HG02678 (cell line): ENCODE measurements around the gene MPDZ.

Experiments
- ATAC-seq: cut with Tn5 transposase; IDR thresholded peaks from one replicate; pipeline ENCODE4 v1.9.1; 2021; ENCODE audit warnings: mild to moderate bottlenecking, moderate library complexity; ENCODE audit not compliant: unreplicated experiment

Gene MPDZ, protein sequence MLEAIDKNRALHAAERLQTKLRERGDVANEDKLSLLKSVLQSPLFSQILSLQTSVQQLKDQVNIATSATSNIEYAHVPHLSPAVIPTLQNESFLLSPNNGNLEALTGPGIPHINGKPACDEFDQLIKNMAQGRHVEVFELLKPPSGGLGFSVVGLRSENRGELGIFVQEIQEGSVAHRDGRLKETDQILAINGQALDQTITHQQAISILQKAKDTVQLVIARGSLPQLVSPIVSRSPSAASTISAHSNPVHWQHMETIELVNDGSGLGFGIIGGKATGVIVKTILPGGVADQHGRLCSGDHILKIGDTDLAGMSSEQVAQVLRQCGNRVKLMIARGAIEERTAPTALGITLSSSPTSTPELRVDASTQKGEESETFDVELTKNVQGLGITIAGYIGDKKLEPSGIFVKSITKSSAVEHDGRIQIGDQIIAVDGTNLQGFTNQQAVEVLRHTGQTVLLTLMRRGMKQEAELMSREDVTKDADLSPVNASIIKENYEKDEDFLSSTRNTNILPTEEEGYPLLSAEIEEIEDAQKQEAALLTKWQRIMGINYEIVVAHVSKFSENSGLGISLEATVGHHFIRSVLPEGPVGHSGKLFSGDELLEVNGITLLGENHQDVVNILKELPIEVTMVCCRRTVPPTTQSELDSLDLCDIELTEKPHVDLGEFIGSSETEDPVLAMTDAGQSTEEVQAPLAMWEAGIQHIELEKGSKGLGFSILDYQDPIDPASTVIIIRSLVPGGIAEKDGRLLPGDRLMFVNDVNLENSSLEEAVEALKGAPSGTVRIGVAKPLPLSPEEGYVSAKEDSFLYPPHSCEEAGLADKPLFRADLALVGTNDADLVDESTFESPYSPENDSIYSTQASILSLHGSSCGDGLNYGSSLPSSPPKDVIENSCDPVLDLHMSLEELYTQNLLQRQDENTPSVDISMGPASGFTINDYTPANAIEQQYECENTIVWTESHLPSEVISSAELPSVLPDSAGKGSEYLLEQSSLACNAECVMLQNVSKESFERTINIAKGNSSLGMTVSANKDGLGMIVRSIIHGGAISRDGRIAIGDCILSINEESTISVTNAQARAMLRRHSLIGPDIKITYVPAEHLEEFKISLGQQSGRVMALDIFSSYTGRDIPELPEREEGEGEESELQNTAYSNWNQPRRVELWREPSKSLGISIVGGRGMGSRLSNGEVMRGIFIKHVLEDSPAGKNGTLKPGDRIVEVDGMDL (N-terminal part only)

DNA sequence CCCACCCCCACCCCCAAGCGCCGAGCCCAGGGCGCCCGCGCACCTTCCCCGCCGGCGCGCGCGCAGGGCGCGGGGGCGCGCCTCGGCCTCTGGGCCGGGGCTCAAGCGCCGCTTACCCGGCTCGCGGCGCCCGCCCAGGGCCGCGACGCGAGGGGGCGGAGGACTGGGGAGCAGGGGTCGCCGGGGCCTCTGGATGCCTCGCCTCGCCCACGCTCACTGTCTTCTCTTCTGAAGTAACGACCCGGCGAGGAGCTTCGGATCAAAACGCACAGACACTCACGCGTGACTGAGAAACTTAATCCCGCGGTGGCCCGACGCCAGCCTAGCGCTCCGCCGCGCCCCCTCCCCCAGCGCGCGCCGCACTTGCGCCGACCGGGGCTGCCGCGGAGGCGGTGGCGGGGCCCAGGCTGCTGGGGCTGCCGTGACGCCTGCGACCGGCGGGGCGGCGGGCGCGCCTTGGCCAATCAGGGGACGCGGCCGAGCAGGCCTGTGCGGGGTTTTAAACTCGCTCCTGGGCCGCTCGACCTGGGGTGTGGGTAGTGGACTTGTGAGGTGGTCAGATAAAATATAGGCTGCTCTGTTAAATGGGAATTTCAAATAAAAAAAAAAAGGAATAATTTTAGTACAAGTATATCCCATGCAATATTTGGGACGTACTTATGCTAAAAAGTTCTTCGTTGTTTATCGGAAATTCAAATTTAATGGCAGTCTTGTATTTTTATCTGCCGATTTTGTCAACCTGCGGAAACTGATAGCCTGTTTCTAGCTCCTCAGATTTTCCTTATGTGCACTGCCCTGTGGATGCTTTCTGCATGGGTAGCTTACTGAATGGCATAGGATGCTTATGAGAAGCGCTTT, at the start of gene MPDZ:
Gene MPDZ (minus strand): TSS at position 409 of the 858 bp plus-strand sequence. CDS start 29,377 bp downstream, outside the sequence.
- ATAC-seq: no peak

DNA sequence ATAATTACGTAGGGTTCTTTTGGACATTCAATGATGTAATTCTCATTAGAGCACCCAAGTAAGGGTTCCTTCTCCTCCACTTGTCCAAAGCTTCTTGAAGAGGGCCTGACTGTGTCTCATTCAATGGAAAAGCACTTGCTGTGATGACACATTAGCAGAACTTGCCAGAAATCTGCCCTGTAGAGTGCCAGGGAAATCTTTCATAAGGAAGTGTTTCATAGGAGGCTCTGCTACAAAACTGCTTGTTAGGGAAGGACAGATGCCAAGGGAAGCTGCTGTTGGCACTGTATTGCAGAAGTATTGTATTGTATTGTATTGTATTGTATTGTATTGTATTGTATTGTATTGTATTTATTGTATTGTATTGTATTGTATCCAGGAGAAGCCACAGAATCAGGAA, 45.5 kb upstream of the MPDZ start:
- ATAC-seq: no peak

DNA sequence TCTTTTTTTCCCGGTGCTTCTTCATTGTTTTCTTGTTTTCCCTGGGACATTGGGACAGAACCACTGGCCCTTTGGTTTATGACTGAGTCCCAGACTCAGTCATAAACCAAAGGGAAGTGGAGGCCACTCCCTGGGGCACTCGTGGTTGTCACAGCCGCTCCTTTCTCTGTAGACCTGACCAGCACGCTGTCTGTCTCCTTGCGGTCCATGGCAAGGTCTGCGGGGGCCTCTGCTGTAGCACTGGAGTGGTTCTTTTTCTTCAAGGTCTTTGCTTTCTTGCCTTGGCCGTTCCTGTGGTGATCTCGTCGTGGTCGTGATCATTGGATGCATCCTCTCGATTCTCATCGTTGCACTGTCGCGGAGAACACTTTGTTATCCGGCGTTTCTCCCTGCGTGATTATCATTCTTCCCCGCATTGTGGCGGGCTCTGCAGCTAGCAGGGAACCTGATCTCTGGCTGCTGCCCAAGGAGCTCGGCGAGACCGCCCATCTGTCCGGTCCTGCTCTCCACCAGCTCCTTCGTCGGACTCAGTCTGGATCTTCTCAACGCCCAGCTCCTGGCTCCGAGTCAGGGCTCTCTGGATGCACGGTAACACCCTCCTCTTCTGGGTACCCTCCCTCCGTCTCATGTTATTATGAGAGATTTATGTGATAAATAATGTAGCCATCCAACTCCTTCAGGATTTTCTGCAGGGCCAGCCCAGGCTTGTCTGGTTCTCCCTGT, 43.5 kb upstream of the MPDZ start:
- ATAC-seq: no peak

DNA sequence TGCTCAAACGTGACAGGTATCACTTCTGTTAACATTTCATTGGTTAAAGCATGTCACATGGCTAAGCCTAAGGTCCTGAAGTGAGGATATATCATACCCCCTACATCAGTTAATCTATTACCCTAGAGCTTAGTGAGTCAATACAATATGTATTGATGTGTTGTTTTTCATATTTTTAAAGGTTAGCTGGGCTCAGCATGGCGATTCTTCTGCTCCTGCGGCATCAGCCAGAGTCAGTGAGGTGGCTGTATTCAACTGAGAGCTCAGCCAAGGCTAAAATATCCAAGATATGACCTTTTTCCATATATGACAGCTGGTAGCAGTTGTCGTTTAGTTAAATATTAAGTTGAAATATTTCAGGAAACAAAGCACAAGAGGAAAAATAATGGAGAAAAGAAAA, 38.5 kb upstream of the MPDZ start:
- no peak for ATAC-seq

DNA sequence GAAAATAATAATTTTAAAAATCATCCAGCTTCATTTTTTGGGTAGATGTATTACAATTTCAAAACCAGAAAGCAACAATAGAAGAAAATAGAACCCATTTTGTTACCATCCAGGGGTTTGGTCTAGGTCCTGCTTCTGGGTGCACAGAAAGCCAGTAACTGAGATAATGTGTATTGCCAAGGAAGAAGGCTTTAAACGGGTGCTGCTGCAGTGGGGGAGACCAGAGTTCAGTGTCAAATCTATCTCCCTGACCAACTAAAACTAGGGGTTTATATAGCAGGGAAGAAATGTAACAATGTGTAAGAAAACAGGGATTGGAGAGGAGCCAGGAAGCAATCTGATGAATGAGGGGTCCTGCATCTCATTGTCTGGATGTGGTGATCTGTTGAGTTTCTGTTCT, 17.5 kb upstream of the MPDZ start:
- ATAC-seq: no peak

DNA sequence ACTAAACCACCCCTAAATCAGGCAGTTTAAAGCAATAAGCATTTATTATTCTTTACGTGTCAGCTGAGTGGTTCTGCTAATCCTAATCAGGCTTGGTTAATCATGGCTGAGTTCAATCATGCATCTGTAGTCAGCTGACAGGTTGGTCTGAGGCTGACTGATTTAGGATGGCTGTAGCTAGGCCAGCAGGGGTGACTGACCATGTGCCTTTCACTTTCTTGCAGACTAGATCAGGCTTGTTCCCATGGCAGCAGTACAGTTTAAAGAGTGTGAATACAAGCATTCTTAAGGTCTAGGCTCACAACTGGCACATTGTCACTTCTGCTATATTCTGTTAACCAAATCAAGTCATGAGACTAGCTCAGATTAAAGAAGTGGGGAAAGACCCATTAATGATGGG, 16.1 kb upstream of the MPDZ start:
- no peak for ATAC-seq

DNA sequence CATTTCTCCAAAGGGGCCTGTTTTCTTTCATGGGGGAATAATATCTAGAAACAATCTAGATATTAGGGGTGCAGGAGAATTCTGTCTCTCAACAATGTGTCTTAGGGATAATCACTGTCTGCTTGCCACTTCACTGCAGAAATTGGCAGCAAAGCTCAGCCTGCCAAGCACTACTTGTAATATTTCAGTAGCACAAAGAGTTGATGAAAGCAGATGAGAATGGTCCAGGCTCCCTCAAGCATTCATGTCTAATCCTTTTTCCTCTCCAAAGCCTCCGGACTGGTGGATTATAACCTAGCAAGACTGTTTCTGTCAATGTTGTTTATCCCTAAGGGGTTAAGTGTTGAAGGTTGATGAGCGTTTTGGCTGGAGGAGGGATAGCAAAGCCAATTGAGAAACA, 13.3 kb upstream of the MPDZ start:
- ATAC-seq: no peak

DNA sequence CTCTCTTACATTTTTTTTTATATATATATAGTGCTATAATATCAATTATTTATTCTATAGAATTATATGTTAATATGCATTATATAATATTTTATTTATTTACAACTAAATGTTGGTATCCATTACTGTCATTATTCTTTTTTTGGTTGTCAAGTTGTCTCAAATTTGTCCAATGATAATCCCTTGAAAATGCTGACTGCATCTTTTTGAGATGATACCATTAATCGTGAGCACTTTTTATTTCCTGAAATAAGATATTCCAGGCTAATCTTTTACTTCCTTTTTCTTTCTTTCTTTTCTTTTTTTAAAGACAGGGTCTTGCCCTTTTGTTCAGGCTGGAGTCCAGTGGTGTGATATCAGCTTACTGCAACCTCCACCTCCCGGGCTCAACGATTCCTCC, 12.7 kb upstream of the MPDZ start:
- no peak for ATAC-seq

DNA sequence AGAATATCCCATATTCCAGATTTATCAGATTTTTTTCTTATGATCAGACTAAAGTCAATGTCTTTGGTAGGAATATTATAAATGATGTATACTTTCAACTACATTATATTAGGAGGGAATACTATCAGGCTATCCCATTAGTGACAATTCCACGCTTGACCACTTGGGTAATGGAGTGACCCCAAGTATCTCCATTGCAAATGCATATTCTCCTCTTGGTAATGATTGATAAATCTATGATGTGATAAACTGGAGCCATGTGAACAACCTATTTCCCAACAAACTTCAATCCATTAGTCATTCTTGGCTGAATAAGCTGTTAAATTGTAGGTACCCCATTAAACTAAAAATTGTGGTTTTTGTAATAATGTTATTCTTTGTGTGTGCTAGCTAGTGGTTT, 12.2 kb upstream of the MPDZ start:
- no peak for ATAC-seq

DNA sequence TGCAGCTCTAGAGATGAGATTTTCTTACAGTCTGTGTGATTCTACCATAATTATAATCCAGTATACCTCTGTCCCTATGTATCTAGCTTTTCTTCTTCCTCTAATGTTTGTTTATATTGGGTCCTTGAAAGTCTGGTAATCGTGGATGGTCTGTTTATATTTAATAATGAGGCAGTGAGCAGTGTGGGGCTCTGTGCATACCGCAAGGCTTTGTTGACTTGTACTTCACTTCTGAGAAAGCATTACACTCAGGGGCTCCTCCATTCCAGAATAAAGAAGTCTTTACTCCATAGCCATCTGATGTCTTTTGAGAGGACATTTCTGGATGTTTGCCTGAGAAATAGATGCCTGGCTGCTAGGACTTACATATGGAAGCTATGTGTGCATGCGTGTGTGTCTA, 4.5 kb upstream of the MPDZ start:
- no peak for ATAC-seq

DNA sequence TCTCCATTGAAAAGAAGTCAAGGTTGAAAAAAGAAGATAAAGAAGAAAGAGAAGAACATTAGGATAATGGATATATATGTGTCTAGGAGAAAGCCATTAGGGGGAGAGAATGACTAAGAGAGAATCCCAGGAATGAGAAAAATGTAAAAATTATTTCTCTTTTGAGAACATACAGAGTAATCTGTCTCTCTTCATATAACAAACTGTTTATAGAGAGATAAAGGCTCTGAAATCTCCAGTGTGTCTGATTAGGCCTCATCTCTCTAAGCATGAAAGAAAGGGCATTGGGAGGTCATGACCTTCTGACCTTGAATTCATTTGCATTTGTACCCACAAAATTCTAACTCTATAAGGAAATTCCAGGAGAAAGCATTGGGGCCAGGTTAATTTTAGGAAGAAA, 3.5 kb upstream of the MPDZ start:
- ATAC-seq: no peak

DNA sequence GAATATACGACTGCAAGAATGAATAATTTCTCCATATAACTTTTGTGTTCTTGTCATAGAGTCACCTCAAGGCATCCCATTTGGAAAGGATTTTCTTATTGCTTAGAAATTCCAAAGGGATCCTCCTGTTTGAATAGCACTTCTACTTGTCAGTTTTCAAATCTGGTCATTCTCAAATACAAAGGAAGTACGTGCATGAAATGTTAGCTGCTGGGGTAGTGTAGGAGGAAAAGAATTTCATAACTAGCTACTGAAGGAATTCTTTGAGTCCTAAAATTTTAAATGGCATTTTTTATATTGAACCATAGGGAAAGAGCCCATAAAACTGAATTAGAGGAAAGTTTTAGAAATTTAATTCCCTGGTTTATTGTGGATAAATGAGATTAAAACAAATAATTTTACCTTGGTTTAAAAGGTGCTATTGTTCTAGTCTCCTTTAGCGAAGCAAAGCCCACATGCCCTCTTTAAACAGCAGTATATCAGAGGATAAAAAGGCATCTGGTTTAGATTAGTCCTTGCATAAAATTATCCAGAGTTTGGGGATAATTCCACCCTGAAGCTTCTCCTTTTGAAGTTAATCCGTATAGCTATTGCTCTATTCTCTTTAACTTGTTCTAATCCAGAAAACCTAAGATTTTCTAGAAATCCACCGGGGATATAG, 2.0 kb upstream of the MPDZ start:
- no peak for ATAC-seq

DNA sequence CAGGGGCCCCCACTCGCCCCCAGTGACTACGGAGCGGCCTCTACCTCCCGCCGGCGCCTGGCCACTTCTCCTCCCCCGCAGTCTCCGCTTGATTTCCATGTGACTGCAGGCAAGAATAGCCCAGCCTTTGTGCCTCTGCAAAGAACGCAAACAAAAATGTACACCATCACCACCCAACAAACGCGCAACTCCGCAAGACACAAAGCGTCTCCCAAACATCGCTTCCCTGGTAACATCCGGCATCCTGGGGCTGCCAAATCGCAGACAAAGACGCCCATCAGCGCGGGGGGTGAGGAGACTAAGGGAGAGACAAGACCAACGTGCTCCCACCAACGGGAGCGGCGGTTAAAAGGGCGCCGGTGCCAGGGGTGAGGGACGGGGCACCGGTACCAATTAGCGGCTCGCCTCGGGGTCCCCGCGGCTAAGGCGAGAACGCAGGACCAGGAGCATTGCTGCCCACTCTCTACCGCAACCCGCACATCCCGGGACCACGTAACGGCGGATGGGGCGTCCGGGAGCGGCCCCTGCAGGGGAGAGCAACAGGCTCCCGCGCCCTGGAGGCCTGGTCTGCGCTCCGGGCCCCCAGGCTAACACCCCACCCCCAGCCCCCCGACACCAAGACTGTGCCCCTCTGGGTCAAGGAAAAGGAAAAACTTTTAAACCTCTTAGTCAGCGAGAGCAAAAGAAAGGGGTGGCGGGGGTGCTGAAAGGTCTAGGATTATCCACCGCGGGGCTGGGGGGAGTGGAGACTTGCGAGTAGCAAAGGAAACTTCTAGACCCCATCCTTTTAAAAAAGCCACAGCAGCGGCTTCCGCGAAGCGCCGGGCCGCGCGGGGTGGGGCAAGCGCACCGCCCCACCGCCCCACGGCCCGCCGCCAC, 885 bp downstream of the MPDZ start:
- ATAC-seq: no peak

DNA sequence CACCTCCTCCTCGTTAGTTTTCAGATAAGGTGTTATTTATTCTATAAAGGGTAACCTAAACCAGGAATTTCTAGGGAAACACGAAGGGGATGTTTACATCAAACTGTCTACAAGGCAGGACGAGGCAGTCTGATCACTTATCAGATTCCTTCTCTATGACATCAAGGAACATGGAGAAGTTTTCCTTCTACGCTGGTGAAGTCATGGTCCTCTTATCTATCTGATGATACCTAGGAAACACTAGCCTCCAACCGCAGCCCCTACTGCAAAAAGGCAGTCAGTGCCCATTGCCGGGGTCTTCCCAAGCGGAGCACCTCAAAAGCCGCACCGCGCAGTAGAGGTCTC, 1.5 kb downstream of the MPDZ start:
- no peak for ATAC-seq

DNA sequence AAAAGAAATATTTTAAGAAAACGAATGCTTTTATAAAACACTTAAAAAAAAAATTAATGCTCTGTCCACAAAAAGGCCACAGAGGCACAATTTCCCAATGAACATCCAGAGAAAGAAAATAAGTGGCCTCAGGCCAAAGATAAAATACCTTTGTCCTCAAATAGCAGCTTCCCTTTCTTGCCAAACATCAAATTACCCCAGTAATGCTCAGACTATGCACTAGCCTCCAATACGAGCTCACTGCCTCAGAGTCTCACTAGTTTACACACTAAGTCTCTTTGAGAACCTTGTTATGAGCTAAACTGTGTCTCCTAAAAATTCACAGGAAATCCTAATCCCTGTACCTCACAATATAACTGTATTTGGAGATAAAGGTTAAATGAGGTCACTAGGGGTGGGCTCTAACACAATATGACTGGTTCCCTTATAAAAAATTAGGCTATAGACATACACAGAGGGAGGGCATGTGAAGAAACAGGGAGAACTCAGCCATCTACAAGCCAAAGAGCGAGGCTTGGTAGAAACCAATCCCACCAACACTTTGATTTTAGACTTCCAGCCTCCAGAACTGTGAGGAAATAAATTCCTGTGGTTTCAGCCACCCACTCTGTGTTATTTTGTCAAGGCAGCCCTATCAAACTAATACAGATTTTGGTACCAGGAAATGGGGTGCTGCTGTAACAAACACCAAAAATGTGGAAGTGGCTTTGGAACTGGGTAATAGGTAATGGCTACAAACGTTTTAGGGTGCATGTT, 4.4 kb downstream of the MPDZ start:
- no peak for ATAC-seq

DNA sequence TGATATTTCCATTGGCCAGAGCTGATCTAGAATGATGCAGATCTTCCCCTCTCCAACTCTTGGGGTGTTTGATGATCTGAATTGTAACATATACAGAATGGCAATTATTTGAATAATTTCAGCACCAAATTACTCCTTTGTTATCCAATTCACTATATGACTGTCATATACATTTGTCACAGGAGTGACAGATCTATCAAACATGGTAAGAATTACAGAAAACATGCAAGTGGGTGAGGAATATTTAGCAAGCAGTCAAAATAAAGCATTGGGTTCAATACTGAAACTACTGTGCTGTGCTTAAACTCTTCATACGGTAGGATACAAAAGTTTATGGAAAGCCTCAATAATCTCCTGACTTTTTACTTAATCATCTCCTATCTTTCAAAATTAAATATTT, 8.8 kb downstream of the MPDZ start:
- no peak for ATAC-seq

DNA sequence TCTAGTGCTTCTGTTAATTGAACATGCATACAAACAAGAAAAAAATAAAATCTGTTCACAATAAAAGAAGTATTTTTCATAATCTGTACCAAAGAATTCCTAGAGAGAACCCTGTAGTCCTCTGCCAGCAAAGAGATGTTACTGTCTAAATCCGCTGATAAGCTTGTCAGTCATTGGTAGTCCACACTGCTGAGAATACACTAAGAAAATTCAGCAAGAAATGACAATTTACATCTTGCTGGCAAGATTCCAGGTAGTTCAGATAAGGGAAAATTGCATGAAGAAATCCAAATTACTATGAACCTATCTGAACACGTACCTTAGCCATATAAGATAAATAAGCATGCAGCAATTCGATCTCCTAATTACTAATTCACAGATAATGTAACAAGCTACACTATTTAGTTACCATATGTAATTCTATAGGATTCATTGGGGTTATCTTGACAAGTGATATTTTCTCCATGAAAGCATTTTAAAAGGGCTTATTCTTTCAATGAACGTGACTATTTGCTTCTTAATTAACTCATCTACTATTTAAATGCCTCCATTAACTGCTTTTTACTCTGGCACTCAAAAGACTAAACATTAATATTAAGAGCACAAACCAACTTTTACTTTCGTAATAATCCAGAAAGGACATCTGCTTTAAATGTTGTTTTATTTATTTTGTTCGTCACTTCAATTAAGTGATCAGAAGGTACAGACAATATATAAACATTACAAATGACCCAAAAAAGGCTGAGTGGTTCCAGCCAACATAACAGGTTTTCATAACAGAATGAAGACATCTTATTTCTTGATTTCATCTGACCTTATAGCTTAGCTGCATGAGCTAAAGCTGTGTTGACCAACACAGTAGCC, 9.7 kb downstream of the MPDZ start:
- no peak for ATAC-seq
